ENCODE data around the gene ITGA2.
"Not testable (repeated sequence)": the region's sequence is repeated elsewhere in the genome, so short reads cannot be mapped to it uniquely, and the experiment has no call there.

ITGA2 gene

GRCh38 chr5:53109056-53109442 is 119.9 kb downstream of the ITGA2 start:
- peak in 1 of 5 donors; percentile 18 for DNase-seq

- peak; percentile 80 to 94 (median 86) for DNase-seq
Observed at GRCh38 chr5:53109443-53110127, 120.4 kb downstream of the ITGA2 start, which contains the start of gene MOCS2. MOCS2 (minus strand) TSS chr5:53109757; CDS start chr5:53107174, 2,583 bp downstream.

- no peak for DNase-seq
Observed at GRCh38 chr5:53110156-53110555, 121.0 kb downstream of the ITGA2 start.

- no peak for DNase-seq
Observed at GRCh38 chr5:53111139-53111538, 122.0 kb downstream of the ITGA2 start.

GRCh38 chr5:53112307-53112706 is 123.2 kb downstream of the ITGA2 start:
- not testable (repeated sequence) for DNase-seq

GRCh38 chr5:53112909-53113308 is 123.8 kb downstream of the ITGA2 start:
- DNase-seq, result no peak

- DNase-seq, result no peak
Observed at GRCh38 chr5:53113947-53114346, 124.8 kb downstream of the ITGA2 start.

- DNase-seq, result no peak
Observed at GRCh38 chr5:53114988-53115387, 125.8 kb downstream of the ITGA2 start.

- DNase-seq, result no peak
Observed at GRCh38 chr5:53116597-53116996, 127.4 kb downstream of the ITGA2 start.

GRCh38 chr5:53118879-53119278 is 129.7 kb downstream of the ITGA2 start:
- DNase-seq, result no peak

GRCh38 chr5:53120165-53120564 is 131.0 kb downstream of the ITGA2 start:
- DNase-seq, result no peak

- no peak for DNase-seq
Observed at GRCh38 chr5:53123702-53124101, 134.6 kb downstream of the ITGA2 start.

- no peak for DNase-seq
Observed at GRCh38 chr5:53126521-53126920, 137.4 kb downstream of the ITGA2 start.

GRCh38 chr5:53127107-53127506 is 138.0 kb downstream of the ITGA2 start:
- no peak for DNase-seq

- no peak for DNase-seq
Observed at GRCh38 chr5:53128481-53128880, 139.3 kb downstream of the ITGA2 start.

- no peak for DNase-seq
Observed at GRCh38 chr5:53130266-53130665, 141.1 kb downstream of the ITGA2 start.

GRCh38 chr5:53133020-53133419 is 143.9 kb downstream of the ITGA2 start:
- DNase-seq, result no peak
